ENCODE data around the gene RBM15. TPM values are rescaled to one million over a fixed set of nuclear protein-coding genes. Genes with fewer than 3 reads are reported as not detected.

Gene RBM15
- total and polyA plus RNA-seq, 2 donors (not counting 1 experiment from before 2014, with no cell fraction given): 23.7 to 97.7 TPM

DNA sequence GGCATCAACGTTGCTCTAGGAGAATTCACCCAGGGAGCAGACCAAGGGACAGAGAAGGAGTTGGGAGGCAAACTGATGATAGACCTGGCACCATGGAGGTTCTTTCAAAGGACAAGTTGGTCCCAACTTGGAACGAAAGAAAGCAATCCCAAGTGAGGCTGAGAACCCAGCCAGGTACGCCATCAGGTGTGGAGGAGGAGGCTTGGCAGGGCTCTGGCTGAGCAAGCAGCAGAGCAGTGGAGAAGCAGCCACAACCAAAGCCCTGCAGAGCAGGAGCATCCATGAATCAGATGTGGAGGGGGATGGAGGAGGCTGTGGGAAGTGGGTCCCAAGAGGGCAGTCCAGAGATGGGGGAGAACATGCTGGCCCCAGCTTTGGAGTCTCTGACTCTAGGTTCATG lies 36.3 kb upstream of the RBM15 start:
- H3K27me3 Mint-ChIP-seq: no peaks in the 10 kb centered on the region
- H3K4me1 Mint-ChIP-seq: no peaks in the 10 kb centered on the region
- no peak overlapping the region for H3K27ac Mint-ChIP-seq
- Histone ChIP-seq H2AFZ (ENCODE audit: insufficient read depth, low read depth, low read length, poor library complexity, severe bottlenecking) (no peak overlapping the region), H3K4me2 (replicated peaks; ENCODE audit: low read depth, low read length, poor library complexity, severe bottlenecking) (no peak overlapping the region), H3K4me3 (ENCODE audit: control extremely low read depth in 1 of 5, extremely low read depth in 1 of 5, insufficient read depth in 1 of 5, low read depth in 2 of 5, low read length in 4 of 5) (no peak overlapping the region), H3K79me2 (ENCODE audit: control insufficient read depth, insufficient read depth, low read length) (no peaks in the 10 kb centered on the region), H3K27ac (ENCODE audit: low read length in 2 of 2) (no peak overlapping the region), H3K9ac (ENCODE audit: low read length) (no peak overlapping the region), H3K36me3 (replicated peaks in 1 of 2; ENCODE audit: control extremely low read depth in 1 of 2, control insufficient read depth in 1 of 2, extremely low read depth in 1 of 2, insufficient read depth in 2 of 2, low read length in 1 of 2) (no peaks in the 10 kb centered on the region), H4K20me1 (ENCODE audit: control insufficient read depth, insufficient read depth, low read length, poor library complexity, severe bottlenecking) (no peaks in the 10 kb centered on the region), H3K27me3 (replicated peaks in 1 of 4; ENCODE audit: control extremely low read depth in 1 of 4, control insufficient read depth in 3 of 4, insufficient read depth in 4 of 4, low read length in 3 of 4) (no peaks in the 10 kb centered on the region), H3K4me1 (ENCODE audit: control insufficient read depth in 2 of 2, insufficient read depth in 2 of 2, low read length in 2 of 2) (no peaks in the 10 kb centered on the region), H3K9me3 (ENCODE audit: control extremely low read depth in 1 of 3, control insufficient read depth in 2 of 3, insufficient read depth in 1 of 3, low read length in 2 of 3) (no peaks in the 10 kb centered on the region)
- WGBS (ENCODE audit: insufficient coverage): 93% methylated on average over 3 of the region's 3 CpGs
- no peak overlapping the region for H3K4me3 Mint-ChIP-seq
- CTCF ChIA-PET: interaction anchor here (1.7 to 19.5 kb wide), 3 partner anchors 10 to 157 kb away, joined by 10 to 838 read pairs (median 12); partner anchors contain the start of gene KCNC4
- intact Hi-C loops (cut with micrococcal nuclease): no loop called here
- POLR2A ChIA-PET: no interaction called here
- ATAC-seq (ENCODE audit: low read depth) (no peak), DNase-seq (no peak)
- H3K9me3 Mint-ChIP-seq (ENCODE audit: insufficient read depth): no peaks in the 10 kb centered on the region
- no peak for TF ChIP-seq EZH2 (IDR thresholded peaks at IDR 0.05; ENCODE audit: borderline replicate concordance, insufficient read depth, low read depth, low read length, poor library complexity, severe bottlenecking)
- TF ChIP-seq, protein P1, sequence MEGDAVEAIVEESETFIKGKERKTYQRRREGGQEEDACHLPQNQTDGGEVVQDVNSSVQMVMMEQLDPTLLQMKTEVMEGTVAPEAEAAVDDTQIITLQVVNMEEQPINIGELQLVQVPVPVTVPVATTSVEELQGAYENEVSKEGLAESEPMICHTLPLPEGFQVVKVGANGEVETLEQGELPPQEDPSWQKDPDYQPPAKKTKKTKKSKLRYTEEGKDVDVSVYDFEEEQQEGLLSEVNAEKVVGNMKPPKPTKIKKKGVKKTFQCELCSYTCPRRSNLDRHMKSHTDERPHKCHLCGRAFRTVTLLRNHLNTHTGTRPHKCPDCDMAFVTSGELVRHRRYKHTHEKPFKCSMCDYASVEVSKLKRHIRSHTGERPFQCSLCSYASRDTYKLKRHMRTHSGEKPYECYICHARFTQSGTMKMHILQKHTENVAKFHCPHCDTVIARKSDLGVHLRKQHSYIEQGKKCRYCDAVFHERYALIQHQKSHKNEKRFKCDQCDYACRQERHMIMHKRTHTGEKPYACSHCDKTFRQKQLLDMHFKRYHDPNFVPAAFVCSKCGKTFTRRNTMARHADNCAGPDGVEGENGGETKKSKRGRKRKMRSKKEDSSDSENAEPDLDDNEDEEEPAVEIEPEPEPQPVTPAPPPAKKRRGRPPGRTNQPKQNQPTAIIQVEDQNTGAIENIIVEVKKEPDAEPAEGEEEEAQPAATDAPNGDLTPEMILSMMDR (IDR thresholded peaks at IDR 0.05): no peak

DNA sequence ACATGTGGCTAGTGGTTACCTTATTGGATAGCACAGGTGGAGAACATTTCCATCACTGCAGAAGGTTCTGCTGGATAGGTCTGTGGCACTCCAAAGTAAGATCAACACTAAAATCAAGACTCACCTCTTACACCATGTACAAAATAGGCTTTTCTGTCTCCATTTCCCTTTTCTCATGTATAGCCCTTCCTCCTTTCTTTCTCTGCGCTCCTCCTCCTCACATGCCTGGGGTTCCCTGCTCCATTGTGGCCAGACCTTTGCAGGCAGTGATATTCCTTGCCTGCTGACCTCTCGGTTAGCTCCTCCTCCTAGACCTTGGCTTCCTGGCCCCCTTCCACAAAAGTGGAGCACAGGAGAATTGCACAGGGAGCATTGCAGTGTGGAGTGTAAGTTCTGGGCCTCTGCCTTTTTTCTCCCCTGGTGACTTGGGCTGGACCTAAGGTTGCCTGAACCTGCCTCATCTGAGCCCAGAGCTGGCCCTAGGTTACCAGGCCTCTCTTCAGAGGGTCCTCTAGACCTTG lies 33.2 kb upstream of the RBM15 start:
- CTCF ChIA-PET: interaction anchor here (1.1 to 19.5 kb wide), 2 partner anchors 98 to 155 kb away, joined by 4 to 838 read pairs; partner anchors contain the start of gene KCNC4
- H3K79me2 ChIP-seq (ENCODE audit: control insufficient read depth, insufficient read depth, low read length): no peaks in the 10 kb centered on the region
- no peaks in the 10 kb centered on the region for H3K4me1 Mint-ChIP-seq
- no peaks in the 10 kb centered on the region for H3K36me3 ChIP-seq (replicated peaks in 1 of 2; ENCODE audit: control extremely low read depth in 1 of 2, control insufficient read depth in 1 of 2, extremely low read depth in 1 of 2, insufficient read depth in 2 of 2, low read length in 1 of 2)
- no peaks in the 10 kb centered on the region for H4K20me1 ChIP-seq (ENCODE audit: control insufficient read depth, insufficient read depth, low read length, poor library complexity, severe bottlenecking)
- H3K9me3 ChIP-seq (ENCODE audit: control extremely low read depth in 1 of 3, control insufficient read depth in 2 of 3, insufficient read depth in 1 of 3, low read length in 2 of 3): no peaks in the 10 kb centered on the region
- TF ChIP-seq, protein P1 (IDR thresholded peaks at IDR 0.05): no peak
- no peak for TF ChIP-seq EZH2 (IDR thresholded peaks at IDR 0.05; ENCODE audit: borderline replicate concordance, insufficient read depth, low read depth, low read length, poor library complexity, severe bottlenecking)
- 66% methylated on average over 2 of the region's 2 CpGs for WGBS (ENCODE audit: insufficient coverage)
- no peaks in the 10 kb centered on the region for H3K27me3 ChIP-seq (replicated peaks in 1 of 4; ENCODE audit: control extremely low read depth in 1 of 4, control insufficient read depth in 3 of 4, insufficient read depth in 4 of 4, low read length in 3 of 4)
- H3K27ac ChIP-seq (ENCODE audit: low read length in 2 of 2): no peak overlapping the region
- no peak overlapping the region for H3K27ac Mint-ChIP-seq
- H3K27me3 Mint-ChIP-seq: no peaks in the 10 kb centered on the region
- no peak for DNase-seq
- no peak overlapping the region for H3K4me2 ChIP-seq (replicated peaks; ENCODE audit: low read depth, low read length, poor library complexity, severe bottlenecking)
- no peak overlapping the region for H3K9ac ChIP-seq (ENCODE audit: low read length)
- no peak overlapping the region for H3K4me3 Mint-ChIP-seq
- H2AFZ ChIP-seq (ENCODE audit: insufficient read depth, low read depth, low read length, poor library complexity, severe bottlenecking): no peak overlapping the region
- intact Hi-C loops (cut with micrococcal nuclease): no loop called here
- no peaks in the 10 kb centered on the region for H3K4me1 ChIP-seq (ENCODE audit: control insufficient read depth in 2 of 2, insufficient read depth in 2 of 2, low read length in 2 of 2)
- POLR2A ChIA-PET: no interaction called here
- H3K9me3 Mint-ChIP-seq (ENCODE audit: insufficient read depth): no peaks in the 10 kb centered on the region
- no peak overlapping the region for H3K4me3 ChIP-seq (ENCODE audit: control extremely low read depth in 1 of 5, extremely low read depth in 1 of 5, insufficient read depth in 1 of 5, low read depth in 2 of 5, low read length in 4 of 5)
- ATAC-seq (ENCODE audit: low read depth): no peak

Measured in B cell (primary cell).